GM12874 (cell line): ENCODE measurements around the gene CDC42BPB.

Experiments used
- CTCF ChIP-seq: IDR thresholded peaks from 2 replicates; pipeline ENCODE4 v1.5.1; 2011; ENCODE audit warnings: low read depth, mild to moderate bottlenecking, control low read depth, low read length, moderate library complexity; ENCODE audit not compliant: insufficient read depth

Gene CDC42BPB

DNA sequence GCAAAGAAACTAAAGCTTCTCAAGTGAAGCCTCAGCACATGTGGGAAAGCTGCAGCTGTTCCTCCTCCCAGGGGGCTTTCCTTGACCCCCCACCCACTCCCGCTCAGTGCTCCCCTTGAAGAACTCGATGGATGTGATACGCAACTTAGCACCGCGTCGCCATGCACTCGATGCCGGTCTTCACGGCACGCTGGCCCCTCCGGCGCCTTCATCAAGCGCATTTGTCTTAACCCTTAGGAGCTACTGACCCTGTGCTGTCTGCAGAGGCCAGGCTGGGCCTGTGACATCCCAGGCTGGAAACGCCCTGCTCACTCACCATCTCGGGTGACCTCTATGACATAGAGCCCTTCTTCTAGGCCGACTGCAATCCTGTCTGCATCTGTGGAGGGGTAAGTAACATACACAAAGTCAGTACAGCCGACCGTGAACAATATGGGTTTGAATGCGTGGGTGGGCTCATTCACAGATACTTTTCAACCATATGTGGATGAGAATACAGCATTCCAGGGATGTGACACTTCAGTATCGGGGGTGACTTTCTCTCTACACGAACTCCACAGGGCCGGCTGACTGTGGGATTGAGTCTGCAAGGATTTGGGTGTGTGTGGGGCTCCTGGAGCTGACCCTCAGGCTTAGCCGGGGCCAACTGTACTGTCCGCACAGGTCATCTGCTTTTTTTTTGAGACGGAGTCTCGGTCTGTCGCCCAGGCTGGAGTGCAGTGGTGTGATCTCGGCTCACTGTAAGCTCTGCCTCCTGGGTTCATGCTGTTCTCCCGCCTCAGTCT is 111.8 kb downstream of the CDC42BPB start:
- no peak for TF ChIP-seq CTCF

GRCh38 chr14:102944448-102945330 is 112.7 kb downstream of the CDC42BPB start:
- TF ChIP-seq CTCF, result no peak

DNA sequence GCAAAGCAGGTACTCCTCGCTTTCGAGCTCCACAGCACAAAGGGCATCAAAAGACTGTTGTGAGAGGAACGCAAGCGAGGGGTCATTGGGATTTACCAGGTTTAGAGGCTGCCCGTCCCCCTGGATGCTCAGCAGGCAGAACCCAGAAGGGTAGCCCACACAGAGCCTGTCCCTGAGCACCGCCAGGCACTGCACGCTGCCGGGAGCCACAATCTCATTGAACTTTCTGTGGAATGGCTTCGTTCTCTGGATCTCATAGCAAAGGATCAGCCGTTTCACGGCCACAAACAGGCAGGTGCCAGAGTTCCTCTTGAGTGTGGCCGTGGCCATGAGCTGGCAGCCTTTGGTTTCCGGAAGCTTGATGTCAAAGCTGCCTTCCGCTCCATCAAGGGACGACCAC is 113.4 kb downstream of the CDC42BPB start:
- no peak for TF ChIP-seq CTCF

- no peak for TF ChIP-seq CTCF
Measured at GRCh38 chr14:102943454-102943853, 113.9 kb downstream of the CDC42BPB start.

GRCh38 chr14:102942069-102942468 is 115.3 kb downstream of the CDC42BPB start:
- TF ChIP-seq CTCF, result no peak

- no peak for TF ChIP-seq CTCF
Measured at GRCh38 chr14:102941419-102942011, 115.8 kb downstream of the CDC42BPB start.

- TF ChIP-seq CTCF, result no peak
Measured at GRCh38 chr14:102940729-102941362, 116.5 kb downstream of the CDC42BPB start.
